Left forelimb (tissue), 1 donor: ENCODE measurements around the gene SSX2B.
"Not testable (repeated sequence)": the region's sequence is repeated elsewhere in the genome, so short reads cannot be mapped to it uniquely, and the experiment has no call there.

ENCODE experiments used
- DNase-seq: peaks from one replicate; pipeline ENCODE4 v3.0.0-alpha.2; 2018; ENCODE audit warnings: low spot score

The SSX2B gene

DNA sequence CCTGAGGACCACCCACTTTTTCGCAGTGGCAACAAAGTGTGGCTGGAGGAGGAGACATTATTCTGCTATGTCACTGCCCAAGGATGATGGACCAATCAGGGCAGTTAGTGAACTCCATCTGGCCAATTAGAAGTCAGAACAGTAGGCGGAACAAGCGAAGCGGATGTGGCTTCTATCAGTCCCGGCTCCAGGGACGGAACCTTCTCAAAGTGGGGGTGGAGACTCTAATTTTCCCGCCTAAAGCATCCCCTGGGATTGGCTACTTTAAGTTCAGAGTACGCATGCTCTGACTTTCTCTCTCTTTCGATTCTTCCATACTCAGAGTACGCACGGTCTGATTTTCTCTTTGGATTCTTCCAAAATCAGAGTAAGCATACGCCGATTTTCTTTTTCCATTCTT lies at the start of gene SSX2B:
TSS of gene SSX2B (plus strand) at position 301 of the 400 bp plus-strand sequence. CDS start 1,429 bp downstream, outside the sequence.
- DNase-seq = not testable (repeated sequence)

DNA sequence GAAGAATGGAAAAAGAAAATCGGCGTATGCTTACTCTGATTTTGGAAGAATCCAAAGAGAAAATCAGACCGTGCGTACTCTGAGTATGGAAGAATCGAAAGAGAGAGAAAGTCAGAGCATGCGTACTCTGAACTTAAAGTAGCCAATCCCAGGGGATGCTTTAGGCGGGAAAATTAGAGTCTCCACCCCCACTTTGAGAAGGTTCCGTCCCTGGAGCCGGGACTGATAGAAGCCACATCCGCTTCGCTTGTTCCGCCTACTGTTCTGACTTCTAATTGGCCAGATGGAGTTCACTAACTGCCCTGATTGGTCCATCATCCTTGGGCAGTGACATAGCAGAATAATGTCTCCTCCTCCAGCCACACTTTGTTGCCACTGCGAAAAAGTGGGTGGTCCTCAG lies 44.0 kb upstream of the SSX2B start, which contains the start of gene SSX2:
TSS of gene SSX2 (minus strand) at position 101 of the 400 bp plus-strand sequence. CDS start 1,429 bp downstream, outside the sequence.
- not testable (repeated sequence) for DNase-seq

DNA sequence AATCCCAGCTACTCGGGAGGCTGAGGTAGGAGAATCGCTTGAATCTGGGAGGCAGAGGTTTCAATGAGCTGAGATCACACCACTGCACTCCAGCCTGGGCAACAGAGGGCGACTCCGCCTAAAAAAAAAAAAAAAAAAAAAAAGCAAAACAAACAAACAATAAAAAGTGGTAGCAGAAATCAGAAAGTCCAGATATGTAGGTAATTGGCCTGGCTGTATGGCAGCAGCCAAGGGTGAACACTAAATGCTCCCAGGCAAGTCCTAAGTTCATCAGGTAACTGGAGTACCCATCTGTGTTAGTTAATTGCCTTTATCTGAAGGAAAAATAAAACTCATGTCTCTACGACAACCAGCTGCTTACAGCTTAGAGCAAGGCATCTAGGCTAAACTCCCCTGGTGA lies 14.9 kb downstream of the SSX2B start:
- not testable (repeated sequence) for DNase-seq

DNA sequence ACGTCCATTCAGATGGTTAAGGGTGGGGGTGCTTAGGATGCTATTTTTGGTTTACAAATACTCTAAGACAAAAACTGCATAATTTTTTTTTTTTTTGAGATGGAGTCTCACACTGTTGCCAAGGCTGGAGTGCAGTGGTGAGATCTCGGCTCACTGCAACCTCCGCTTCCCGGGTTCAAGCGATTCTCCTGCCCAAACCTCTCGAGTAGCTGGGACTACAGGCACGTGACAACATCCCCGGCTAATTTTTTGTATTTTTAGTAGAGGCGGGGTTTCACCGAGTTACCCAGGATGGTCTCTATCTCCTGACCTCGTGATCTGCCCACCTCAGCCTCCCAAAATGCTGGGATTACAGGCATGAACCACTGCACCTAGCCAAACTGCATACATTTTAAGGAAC lies 22.5 kb downstream of the SSX2B start:
- DNase-seq = not testable (repeated sequence)

GRCh38 chrX:52797327-52797726 lies 46.3 kb downstream of the SSX2B start, which contains the start of gene SPANXN5:
SPANXN5 (minus strand) TSS chrX:52797427; CDS start chrX:52797348, 79 bp downstream.
- not testable (repeated sequence) for DNase-seq

- DNase-seq = not testable (repeated sequence)
These were observed 53.8 kb downstream of the SSX2B start for GRCh38 chrX:52804876-52805275.
